Activated CD8-positive, alpha-beta T cell treated with anti-CD3 and anti-CD28 coated beads for 36 hours (primary cell): ENCODE data around the gene PSORS1C2. TPM values are rescaled to one million over a fixed set of nuclear protein-coding genes. Genes with fewer than 3 reads are reported as not detected.

ENCODE experiments used
- ATAC-seq: fragments of 200-7000 bp; cut with Tn5 transposase; one replicate; pipeline ENCODE4 v1.10.0; 2021; ENCODE audit warnings: mild to moderate bottlenecking, moderate library complexity
- CTCF ChIA-PET: fragments of 350-600 bp; sonication (Branson Sonifier 250); formaldehyde crosslinking; loops from one replicate; lab custom pipeline; 2021; ENCODE audit warnings: antibody characterized with exemption; lab: Charles Lee
- POLR2A ChIA-PET: fragments of 350-600 bp; sonication (Branson Sonifier 250); formaldehyde crosslinking; loops from one replicate; lab custom pipeline; 2021; ENCODE audit warnings: antibody characterized with exemption; lab: Charles Lee
- DNase-seq: peaks from one replicate; pipeline ENCODE4 v3.0.0-alpha.2; 2020
- H3K27ac Mint-ChIP-seq: one replicate; pipeline ENCODE4 v1.8.0; 2021; ENCODE audit warnings: mild to moderate bottlenecking, mixed read lengths
- H3K27me3 Mint-ChIP-seq: one replicate; pipeline ENCODE4 v1.8.0; 2021; ENCODE audit warnings: mixed read lengths
- H3K36me3 Mint-ChIP-seq: one replicate; pipeline ENCODE4 v1.8.0; 2021; ENCODE audit warnings: low read depth, mixed read lengths
- H3K4me1 Mint-ChIP-seq: one replicate; pipeline ENCODE4 v1.8.0; 2021; ENCODE audit warnings: low read depth, mixed read lengths
- H3K4me3 Mint-ChIP-seq: one replicate; pipeline ENCODE4 v1.8.0; 2021; ENCODE audit warnings: mild to moderate bottlenecking, moderate library complexity, mixed read lengths
- H3K9me3 Mint-ChIP-seq: one replicate; pipeline ENCODE4 v1.8.0; 2021; ENCODE audit warnings: mixed read lengths
- intact Hi-C: fragments of 100-400 bp; cut with micrococcal nuclease; formaldehyde crosslinking; loops from one replicate; pipeline ENCODE4 v1.10.0; 2022
- total RNA-seq, 2 experiments: library from RNA; stranded (reverse); gene quantifications; one replicate each; pipeline ENCODE4 v1.2.3, GENCODE V29; 2021
- TF ChIP-seq, protein P1 (sequence below): fragments of 200-600 bp; IDR thresholded peaks from one replicate; pipeline ENCODE4 v1.8.0; 2022; ENCODE audit warnings: antibody characterized with exemption, mild to moderate bottlenecking

The PSORS1C2 gene
- total RNA-seq, 2 experiments from 2014 or later, result not detected

DNA sequence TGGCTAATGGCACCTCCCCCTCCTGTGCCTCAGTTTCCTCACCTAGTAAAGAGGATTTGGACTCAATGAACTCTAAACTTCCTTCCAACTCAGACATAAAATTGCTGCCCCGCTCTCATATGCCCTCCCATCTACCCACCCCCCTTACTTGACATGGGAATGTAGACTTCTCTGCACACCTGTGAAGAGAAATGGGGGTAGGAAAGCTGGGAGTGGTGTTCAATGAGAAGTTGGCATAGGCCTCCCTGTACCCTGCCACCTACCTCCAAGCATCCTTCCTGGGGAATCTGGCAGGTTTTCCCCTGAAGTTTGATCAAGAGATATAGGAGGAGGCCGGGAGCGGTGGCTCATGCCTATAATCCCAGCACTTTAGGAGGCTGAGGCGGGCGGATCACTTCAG, 35.5 kb upstream of the PSORS1C2 start:
- CTCF ChIA-PET, result no interaction called here
- DNase-seq (no peak), ATAC-seq (no peak)
- H3K4me1 Mint-ChIP-seq, result peaks cover 15% of the 10 kb centered on the region
- intact Hi-C loops, result no loop called here
- no peaks in the 10 kb centered on the region for H3K36me3 Mint-ChIP-seq
- POLR2A ChIA-PET, result no interaction called here
- no peaks in the 10 kb centered on the region for H3K27me3 Mint-ChIP-seq
- TF ChIP-seq, protein P1, sequence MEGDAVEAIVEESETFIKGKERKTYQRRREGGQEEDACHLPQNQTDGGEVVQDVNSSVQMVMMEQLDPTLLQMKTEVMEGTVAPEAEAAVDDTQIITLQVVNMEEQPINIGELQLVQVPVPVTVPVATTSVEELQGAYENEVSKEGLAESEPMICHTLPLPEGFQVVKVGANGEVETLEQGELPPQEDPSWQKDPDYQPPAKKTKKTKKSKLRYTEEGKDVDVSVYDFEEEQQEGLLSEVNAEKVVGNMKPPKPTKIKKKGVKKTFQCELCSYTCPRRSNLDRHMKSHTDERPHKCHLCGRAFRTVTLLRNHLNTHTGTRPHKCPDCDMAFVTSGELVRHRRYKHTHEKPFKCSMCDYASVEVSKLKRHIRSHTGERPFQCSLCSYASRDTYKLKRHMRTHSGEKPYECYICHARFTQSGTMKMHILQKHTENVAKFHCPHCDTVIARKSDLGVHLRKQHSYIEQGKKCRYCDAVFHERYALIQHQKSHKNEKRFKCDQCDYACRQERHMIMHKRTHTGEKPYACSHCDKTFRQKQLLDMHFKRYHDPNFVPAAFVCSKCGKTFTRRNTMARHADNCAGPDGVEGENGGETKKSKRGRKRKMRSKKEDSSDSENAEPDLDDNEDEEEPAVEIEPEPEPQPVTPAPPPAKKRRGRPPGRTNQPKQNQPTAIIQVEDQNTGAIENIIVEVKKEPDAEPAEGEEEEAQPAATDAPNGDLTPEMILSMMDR, result no peak
- no peaks in the 10 kb centered on the region for H3K9me3 Mint-ChIP-seq
- H3K27ac Mint-ChIP-seq, result no peak overlapping the region
- H3K4me3 Mint-ChIP-seq, result no peak overlapping the region

DNA sequence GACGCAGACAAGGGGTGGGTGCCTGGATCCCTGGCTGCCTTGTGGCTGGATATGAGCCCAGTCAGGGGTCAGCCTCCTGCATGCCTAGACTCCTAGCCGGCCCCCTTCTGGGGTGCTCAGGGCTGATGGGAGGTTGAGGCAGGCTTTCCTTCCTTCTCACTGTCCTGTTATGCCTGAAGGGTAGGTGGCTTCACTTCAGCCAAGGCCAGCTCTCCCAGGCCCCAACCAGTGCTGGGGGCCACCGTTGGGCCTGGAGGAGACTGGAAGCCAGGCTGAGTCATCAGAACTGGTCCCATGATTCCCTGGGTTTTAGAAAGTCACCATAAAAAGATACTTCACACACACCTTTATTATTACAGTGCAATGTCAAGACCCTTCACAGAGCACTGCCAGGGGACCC, 34.5 kb upstream of the PSORS1C2 start:
- peaks cover 8% of the 10 kb centered on the region for H3K4me1 Mint-ChIP-seq
- no peak overlapping the region for H3K4me3 Mint-ChIP-seq
- intact Hi-C loops, result no loop called here
- ATAC-seq (no peak), DNase-seq (no peak)
- H3K27ac Mint-ChIP-seq, result no peak overlapping the region
- ChIA-PET POLR2A (no interaction called here), CTCF (no interaction called here)
- H3K36me3 Mint-ChIP-seq, result no peaks in the 10 kb centered on the region
- TF ChIP-seq, protein P1, result no peak
- H3K27me3 Mint-ChIP-seq, result no peaks in the 10 kb centered on the region
- no peaks in the 10 kb centered on the region for H3K9me3 Mint-ChIP-seq

DNA sequence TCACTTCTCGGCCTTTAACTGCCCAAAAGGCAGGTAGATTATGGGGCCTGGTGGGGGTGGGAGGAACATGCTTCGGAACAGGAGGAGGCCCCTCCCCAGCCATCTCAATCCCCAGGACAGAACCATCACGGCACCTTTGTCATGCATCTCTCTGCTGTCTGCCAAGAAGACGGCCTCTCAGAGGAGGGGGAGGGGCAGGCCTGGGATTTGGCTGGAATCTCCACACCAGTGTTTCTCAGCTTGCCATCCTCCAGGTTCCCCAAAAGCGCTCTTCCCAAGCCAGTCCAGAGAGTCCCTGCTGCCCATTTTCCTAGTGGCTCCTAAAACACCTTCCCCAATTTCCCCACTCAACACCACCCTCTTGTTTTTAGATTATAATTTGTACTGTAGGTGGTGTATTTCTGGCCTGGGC, 34.1 kb upstream of the PSORS1C2 start:
- ChIA-PET POLR2A (interaction anchor here (1.5 kb wide), 1 partner anchor 27 kb away, joined by 5 read pairs; no protein-coding TSS in a partner anchor), CTCF (no interaction called here)
- no peak for DNase-seq
- TF ChIP-seq, protein P1, result no peak
- Mint-ChIP-seq H3K9me3 (no peaks in the 10 kb centered on the region), H3K27me3 (no peaks in the 10 kb centered on the region), H3K4me3 (no peak overlapping the region), H3K27ac (no peak overlapping the region), H3K4me1 (peaks cover 8% of the 10 kb centered on the region), H3K36me3 (no peaks in the 10 kb centered on the region)
- ATAC-seq, result no peak
- intact Hi-C loops, result no loop called here

DNA sequence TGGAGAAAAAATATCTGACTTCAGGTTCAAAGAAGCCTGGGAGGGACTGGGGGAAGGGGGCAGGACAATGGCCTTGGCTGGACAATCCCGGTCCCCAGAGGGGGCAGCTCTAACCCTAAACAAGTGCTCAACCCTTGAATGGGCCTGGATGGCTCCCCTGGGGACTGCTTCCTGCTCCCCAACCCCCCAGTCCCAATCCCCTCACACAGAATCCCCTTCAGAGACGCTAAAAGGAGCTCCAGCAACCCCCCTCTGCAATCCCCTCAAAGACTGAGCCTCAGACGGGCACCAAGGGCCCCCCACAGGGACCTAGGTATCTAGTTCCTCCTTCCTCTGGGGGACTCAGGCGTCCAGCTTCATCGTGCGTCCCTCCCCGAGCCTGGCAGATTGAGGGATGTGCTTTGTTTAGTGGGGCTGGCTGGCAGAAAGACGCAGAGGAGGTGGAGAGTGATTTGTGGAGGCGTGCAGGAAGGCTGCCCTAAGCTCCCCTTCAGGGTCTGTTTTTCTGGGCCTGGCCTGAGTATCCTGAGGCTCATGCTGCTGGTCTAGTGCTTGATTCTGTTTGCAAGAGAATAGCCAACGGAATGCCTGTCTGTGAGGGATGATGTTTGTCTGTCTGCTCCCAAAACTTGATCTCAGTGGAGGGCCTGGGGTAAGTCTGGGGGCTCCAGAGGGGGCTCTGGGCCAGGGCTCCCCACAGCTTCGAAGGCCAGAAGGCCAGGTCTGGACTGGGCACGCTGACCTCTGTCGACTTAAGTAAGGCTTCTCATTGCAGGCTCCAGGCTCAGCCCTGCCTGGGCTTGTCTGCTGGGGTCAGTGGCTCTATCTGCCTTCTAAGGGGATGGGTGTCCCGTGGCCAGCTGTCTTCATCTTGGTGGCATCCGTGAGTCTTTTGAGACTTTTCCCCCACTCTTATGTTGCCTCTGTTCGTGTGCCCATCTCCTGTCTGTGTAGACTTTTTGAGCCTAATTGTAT, 33.4 kb upstream of the PSORS1C2 start:
- CTCF ChIA-PET, result no interaction called here
- H3K9me3 Mint-ChIP-seq, result no peaks in the 10 kb centered on the region
- intact Hi-C loops, result no loop called here
- H3K4me3 Mint-ChIP-seq, result no peak overlapping the region
- POLR2A ChIA-PET, result interaction anchor here (0.8 to 1.5 kb wide), 4 partner anchors 9 to 26 kb away, joined by 3 to 5 read pairs (median 4); partner anchors contain the start of gene TCF19
- ATAC-seq (no peak), DNase-seq (no peak)
- TF ChIP-seq, protein P1, result no peak
- no peaks in the 10 kb centered on the region for H3K36me3 Mint-ChIP-seq
- no peaks in the 10 kb centered on the region for H3K27me3 Mint-ChIP-seq
- H3K27ac Mint-ChIP-seq, result no peak overlapping the region
- peaks cover 8% of the 10 kb centered on the region for H3K4me1 Mint-ChIP-seq
